Muscle of leg (tissue), 11 donors: Measurements from ENCODE around the gene DKK2. TPM values are rescaled to one million over a fixed set of nuclear protein-coding genes. Genes with fewer than 3 reads are reported as not detected.
A peak's percentile ranks its signal among the peaks of the same experiment; 100 is the strongest.

Experiments
- DNase-seq: peaks from one replicate; pipeline ENCODE4 v3.0.0; 2013
- H3K27ac ChIP-seq: one replicate; pipeline ENCODE4 v1.5.1; 2013; ENCODE audit warnings: mild to moderate bottlenecking, low read length, control low read depth
- H3K27me3 ChIP-seq: one replicate; pipeline ENCODE4 v1.6.1; 2013; ENCODE audit warnings: low read length; ENCODE audit not compliant: control insufficient read depth, insufficient read depth
- H3K36me3 ChIP-seq: one replicate; pipeline ENCODE4 v1.6.1; 2013; ENCODE audit warnings: low read length; ENCODE audit not compliant: control insufficient read depth, insufficient read depth
- H3K4me1 ChIP-seq: one replicate; pipeline ENCODE4 v1.6.1; 2013; ENCODE audit warnings: low read length; ENCODE audit not compliant: control insufficient read depth, insufficient read depth
- H3K4me3 ChIP-seq: one replicate; pipeline ENCODE4 v1.5.1; 2013; ENCODE audit warnings: low read length, control low read depth
- H3K9me3 ChIP-seq: replicated peaks from 2 replicates; pipeline ENCODE4 v1.6.1; 2013; ENCODE audit warnings: low read depth, low read length; ENCODE audit not compliant: control insufficient read depth
- WGBS: methylation state at CpG from one replicate; pipeline ENCODE4 v1.1.5; 2013; ENCODE audit warnings: missing lambda C conversion rate; ENCODE audit not compliant: insufficient coverage; 5-methylcytosine and 5-hydroxymethylcytosine counted together
- polyA plus RNA-seq, 8 donors: library from polyadenylated mRNA; unstranded; fragments of 120-200 nt; gene quantifications; one replicate each; pipeline versions ENCODE4 v1.2.1 to v1.2.3, GENCODE V29; 2013; ENCODE audit warnings: inconsistent platforms in 1 of 8, low replicate concordance in 1 of 8; ENCODE audit not compliant: insufficient read length in 8 of 8, insufficient read depth in 1 of 8
- total RNA-seq: library from RNA; stranded (reverse); fragments of 120-200 nt; gene quantifications from one replicate; pipeline ENCODE4 v1.2.4, GENCODE V29; 2013

The DKK2 gene
- total and polyA plus RNA-seq, 9 donors: 12.1 to 48.5 (median 30.6) TPM

DNA sequence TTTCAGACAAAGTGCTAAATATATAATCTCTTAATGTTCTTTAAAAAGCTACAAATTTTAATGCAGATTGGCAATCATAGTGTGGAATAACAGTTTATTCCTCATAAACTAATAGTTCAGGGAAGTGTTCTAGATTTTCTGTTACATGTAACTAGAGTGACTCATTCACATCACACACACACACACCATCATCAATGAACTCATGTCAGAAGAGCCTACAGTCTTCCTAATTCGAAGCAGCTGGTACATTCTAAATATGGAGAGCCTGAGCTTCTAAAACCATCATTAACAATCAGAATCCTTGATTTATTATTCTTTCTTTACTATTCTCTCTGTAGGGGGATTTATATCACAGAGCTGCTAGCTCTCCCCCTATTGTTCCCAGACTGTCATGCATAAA is 49.6 kb downstream of the DKK2 start:
- WGBS: no CpG with 5 or more reads among the region's 1 CpG
- Histone ChIP-seq H3K36me3 (no peaks in the 10 kb centered on the region), H3K9me3 (no peaks in the 10 kb centered on the region), H3K27me3 (no peaks in the 10 kb centered on the region), H3K4me1 (no peaks in the 10 kb centered on the region), H3K27ac (no peak overlapping the region), H3K4me3 (no peak overlapping the region)
- DNase-seq: peak; percentile 53

DNA sequence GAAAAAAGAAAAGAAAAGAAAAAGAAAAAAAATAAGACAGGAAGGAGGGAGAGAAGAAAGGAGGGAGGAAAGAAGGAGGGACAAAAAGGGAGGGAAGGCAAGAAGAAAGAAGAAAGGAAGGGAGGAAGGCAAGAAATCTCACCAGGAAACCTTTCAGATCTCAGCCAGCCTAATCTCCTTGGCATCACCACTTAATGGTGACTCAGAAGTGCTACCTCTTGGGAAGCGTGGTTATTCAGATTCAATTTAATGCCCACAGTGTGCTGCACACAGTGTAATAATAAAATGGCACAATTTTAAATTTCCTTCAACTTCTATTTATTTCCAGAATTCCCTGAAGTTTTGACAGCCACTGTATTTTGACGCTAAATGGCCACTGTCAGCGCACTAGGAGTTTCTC is 50.3 kb downstream of the DKK2 start:
- H3K9me3 ChIP-seq: no peaks in the 10 kb centered on the region
- H3K36me3 ChIP-seq: no peaks in the 10 kb centered on the region
- no peak overlapping the region for H3K27ac ChIP-seq
- DNase-seq: no peak
- WGBS: 100% methylated on average over 1 of the region's 3 CpGs
- H3K27me3 ChIP-seq: no peaks in the 10 kb centered on the region
- H3K4me1 ChIP-seq: no peaks in the 10 kb centered on the region
- H3K4me3 ChIP-seq: no peak overlapping the region

DNA sequence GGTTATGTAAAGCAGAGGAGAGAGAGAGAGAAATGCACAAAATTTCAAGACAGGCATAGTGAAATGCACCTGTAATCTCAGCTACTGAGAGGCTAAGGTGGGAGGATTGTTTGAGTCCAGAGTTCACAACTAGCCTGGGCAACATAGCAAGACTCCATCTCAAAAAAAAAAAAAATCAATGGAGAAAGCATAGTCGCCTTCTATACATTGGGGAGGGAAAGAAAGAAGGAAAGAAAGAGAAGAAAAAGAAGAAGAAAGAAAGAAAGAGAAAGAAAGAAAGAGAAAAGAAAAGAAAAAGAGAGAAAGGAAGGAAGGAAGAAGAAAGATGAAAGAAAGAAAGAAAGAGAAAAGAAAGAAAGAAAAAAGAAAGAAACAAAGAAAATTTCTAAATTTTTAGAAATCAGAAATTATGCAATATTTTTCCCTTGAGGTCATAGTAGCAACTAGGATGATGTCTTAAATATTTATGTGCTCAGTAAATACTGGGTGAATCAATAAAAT is 53.4 kb downstream of the DKK2 start:
- Histone ChIP-seq H3K36me3 (no peaks in the 10 kb centered on the region), H3K27me3 (no peaks in the 10 kb centered on the region), H3K9me3 (no peaks in the 10 kb centered on the region), H3K4me1 (no peaks in the 10 kb centered on the region), H3K27ac (no peak overlapping the region), H3K4me3 (no peak overlapping the region)
- WGBS: no CpG with 5 or more reads among the region's 1 CpG
- DNase-seq: no peak

DNA sequence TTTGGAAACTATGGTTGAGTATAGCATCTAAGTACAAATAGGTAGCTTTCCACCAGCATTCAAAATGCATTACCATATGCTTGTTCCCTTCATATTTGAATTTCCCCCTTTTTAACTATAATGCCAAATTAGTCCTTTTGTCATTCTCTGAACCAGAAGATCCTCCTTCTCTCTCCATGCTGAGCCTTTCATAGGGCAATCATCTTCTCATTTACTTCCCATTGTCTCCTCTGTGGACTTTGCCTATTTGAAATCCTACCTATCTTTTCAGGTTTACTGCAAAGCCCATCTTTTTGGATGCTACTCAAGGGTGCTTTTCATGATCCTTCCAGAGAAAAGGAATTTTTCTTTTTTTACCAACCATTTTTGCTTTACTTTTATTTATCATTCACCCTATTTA is 54.7 kb downstream of the DKK2 start:
- Histone ChIP-seq H3K4me3 (no peak overlapping the region), H3K27me3 (no peaks in the 10 kb centered on the region), H3K27ac (no peak overlapping the region), H3K4me1 (no peaks in the 10 kb centered on the region), H3K36me3 (no peaks in the 10 kb centered on the region), H3K9me3 (no peaks in the 10 kb centered on the region)
- no peak for DNase-seq

DNA sequence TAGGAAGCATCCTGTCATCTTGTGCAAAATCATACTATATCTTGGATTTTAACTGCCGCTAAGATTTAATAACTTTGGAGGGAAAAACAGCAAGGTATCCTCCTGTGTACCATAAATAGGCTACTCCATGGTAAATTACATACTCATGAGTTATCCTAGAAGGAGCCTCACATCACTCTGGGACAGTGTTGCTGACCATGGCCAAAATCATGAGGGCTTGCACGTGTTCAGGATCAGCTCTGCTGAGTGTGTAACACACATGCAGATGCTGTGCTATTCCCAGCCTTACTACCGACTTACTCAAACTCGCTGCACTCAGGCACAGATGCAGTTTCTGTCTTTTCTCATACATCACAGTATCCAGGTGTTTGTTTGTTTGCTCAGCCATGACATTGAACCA is 56.6 kb downstream of the DKK2 start:
- Histone ChIP-seq H3K4me3 (no peak overlapping the region), H3K27ac (no peak overlapping the region), H3K9me3 (no peaks in the 10 kb centered on the region), H3K36me3 (no peaks in the 10 kb centered on the region), H3K4me1 (no peaks in the 10 kb centered on the region), H3K27me3 (no peaks in the 10 kb centered on the region)
- WGBS: 46% methylated on average over 2 of the region's 4 CpGs
- DNase-seq: peak; percentile 80

DNA sequence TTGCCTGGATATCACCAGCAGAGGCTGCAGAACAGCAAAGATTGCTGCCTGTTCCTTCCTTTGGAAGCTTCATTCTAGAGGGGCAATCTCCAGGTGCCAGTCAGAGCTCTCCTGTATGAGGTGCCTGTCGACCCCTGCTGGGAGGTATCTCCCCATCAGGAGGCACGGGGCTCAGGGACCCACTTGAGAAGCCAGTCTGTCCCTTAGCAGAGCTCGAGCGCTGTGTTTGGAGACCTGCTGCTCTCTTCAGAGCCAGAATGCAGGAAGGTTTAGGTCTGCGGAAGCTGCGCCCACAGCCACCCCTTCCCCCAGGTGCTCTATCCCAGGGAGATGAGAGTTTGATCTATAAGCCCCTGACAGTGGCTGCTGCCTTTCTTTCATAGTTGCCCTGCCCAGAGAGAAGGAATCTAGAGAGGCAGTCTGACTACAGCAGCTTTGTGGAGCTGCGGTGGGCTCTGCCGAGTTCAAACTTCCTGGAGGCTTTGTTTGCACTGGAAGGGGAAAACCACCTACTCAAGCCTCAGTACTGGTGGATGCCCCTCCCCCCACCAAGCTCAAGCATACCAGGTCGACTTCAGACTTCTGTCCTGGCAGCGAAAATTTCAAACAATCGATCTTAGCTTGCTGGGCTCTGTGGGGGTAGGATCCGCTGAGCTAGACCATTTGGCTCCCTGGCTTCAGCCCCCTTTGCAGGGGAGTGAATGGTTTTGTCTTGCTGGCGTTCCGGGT is 57.9 kb downstream of the DKK2 start:
- H3K9me3 ChIP-seq: no peaks in the 10 kb centered on the region
- WGBS: 74% methylated on average over 3 of the region's 14 CpGs
- H3K27ac ChIP-seq: no peak overlapping the region
- H3K36me3 ChIP-seq: no peaks in the 10 kb centered on the region
- H3K4me3 ChIP-seq: no peak overlapping the region
- no peaks in the 10 kb centered on the region for H3K4me1 ChIP-seq
- H3K27me3 ChIP-seq: no peaks in the 10 kb centered on the region
- no peak for DNase-seq

DNA sequence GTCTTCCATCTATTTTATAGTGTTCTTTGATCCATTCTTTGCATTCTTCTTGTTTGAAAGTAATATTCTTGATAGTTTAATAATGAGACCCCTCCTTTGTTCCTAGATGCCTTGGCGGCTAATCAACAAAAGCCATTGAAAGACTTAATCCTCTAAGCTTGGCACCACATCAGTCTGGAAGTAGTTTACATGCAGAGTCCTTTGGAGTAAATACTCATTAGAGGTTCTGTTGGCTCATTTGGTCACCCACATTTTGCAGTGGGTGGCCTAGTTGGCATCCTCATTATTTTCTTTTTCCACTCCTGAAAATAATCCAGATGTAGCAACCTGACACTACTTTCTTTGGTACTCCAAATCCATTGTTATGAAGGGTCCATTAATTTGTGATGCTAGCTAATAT is 64.5 kb downstream of the DKK2 start:
- 60% methylated on average over 1 of the region's 1 CpG for WGBS
- Histone ChIP-seq H3K36me3 (no peaks in the 10 kb centered on the region), H3K9me3 (no peaks in the 10 kb centered on the region), H3K4me3 (no peak overlapping the region), H3K4me1 (no peaks in the 10 kb centered on the region), H3K27ac (no peak overlapping the region), H3K27me3 (no peaks in the 10 kb centered on the region)
- no peak for DNase-seq

DNA sequence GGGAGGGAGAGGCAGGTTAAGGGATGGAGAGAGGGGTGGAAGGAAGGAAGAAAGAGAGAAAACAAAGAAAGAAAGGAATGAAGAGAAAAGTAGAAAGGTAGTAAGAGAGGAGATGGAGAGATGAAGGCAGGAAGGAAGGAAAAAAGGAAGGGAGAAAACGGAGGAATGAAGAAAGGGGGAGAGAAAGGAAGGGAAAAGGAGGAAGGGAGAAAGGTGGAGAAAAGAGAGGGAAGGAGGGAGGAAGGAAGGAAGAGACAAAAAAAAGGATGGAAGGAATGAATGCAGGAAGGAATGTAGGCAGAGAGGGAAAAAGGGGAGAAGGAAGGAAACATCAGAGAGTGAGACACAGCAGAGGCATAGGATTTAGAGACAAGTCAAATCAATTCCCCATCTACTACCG is 68.2 kb downstream of the DKK2 start:
- Histone ChIP-seq H3K27ac (no peak overlapping the region), H3K9me3 (no peaks in the 10 kb centered on the region)
- WGBS: 90% methylated on average over 1 of the region's 2 CpGs

DNA sequence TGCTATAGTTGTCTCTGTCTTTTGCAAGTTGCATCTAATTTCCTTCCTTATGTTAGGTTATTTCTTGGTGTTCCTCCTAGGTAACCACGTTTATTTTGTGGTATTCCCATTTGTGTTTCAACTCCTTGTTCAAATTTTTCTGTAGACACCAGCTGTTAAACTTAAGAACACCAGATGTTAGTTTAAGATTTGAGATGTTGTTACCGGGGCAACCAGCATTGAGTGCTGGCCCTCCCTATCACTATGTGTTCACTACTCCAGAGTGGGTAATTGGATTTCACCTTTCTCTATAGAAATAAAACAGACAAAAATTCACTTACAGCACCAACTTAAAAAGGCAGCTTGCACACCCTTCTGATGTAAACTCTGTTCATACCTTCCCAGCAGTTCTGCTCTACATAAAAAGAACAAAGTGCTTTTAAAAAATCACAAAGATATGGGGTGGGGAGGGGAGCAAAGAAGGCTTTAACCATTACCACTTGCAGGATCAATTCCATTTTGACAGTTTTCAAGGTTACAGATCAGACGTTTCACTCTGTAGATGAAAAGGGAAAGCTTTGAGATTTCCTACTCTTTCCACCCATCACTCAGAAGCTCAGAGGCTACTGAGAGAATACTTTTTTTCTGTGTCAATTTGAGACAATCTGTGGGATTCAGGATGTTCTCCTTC is 82.9 kb downstream of the DKK2 start:
- WGBS: no CpG with 5 or more reads among the region's 3 CpGs
- no peak overlapping the region for H3K27ac ChIP-seq
- no peaks in the 10 kb centered on the region for H3K36me3 ChIP-seq
- H3K4me3 ChIP-seq: no peak overlapping the region
- H3K4me1 ChIP-seq: no peaks in the 10 kb centered on the region
- peak; percentile 35 for DNase-seq
- no peaks in the 10 kb centered on the region for H3K9me3 ChIP-seq
- H3K27me3 ChIP-seq: no peaks in the 10 kb centered on the region

More for the DNA sequence above, 68.2 kb downstream of the DKK2 start:
- Histone ChIP-seq H3K36me3 (no peaks in the 10 kb centered on the region), H3K27me3 (no peaks in the 10 kb centered on the region), H3K4me1 (no peaks in the 10 kb centered on the region), H3K4me3 (no peak overlapping the region)
- DNase-seq: no peak

DNA sequence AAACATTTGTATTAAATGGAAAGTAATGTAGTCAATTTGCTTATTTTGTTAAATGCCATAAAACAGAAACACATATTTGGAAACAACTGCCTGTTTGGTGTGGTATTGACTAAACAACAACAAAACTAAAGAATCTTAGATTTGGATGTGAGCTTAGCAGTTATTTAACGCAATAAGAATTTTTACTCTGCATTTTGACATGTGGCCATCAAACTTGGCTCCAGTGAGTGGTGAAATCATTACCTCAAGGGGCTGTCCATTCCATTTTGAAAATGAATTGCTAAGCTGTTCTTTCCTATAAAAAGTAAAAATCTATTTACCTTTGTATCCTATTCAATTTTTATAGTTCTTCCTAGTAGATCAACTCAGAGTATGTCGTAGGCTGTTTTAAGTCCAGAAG is 84.2 kb downstream of the DKK2 start:
- Histone ChIP-seq H3K4me1 (no peaks in the 10 kb centered on the region), H3K36me3 (no peaks in the 10 kb centered on the region), H3K4me3 (no peak overlapping the region)

More for the DNA sequence above, 84.2 kb downstream of the DKK2 start:
- DNase-seq: peak; percentile 74
- Histone ChIP-seq H3K27me3 (no peaks in the 10 kb centered on the region), H3K27ac (no peak overlapping the region), H3K9me3 (no peaks in the 10 kb centered on the region)
- no CpG with 5 or more reads among the region's 2 CpGs for WGBS
